ENCODE measurements around the gene ST6GALNAC6.
A peak's percentile ranks its signal among the peaks of the same experiment; 100 is the strongest.
"Not testable (repeated sequence)": the region's sequence is repeated elsewhere in the genome, so short reads cannot be mapped to it uniquely, and the experiment has no call there.

The ST6GALNAC6 gene

DNA sequence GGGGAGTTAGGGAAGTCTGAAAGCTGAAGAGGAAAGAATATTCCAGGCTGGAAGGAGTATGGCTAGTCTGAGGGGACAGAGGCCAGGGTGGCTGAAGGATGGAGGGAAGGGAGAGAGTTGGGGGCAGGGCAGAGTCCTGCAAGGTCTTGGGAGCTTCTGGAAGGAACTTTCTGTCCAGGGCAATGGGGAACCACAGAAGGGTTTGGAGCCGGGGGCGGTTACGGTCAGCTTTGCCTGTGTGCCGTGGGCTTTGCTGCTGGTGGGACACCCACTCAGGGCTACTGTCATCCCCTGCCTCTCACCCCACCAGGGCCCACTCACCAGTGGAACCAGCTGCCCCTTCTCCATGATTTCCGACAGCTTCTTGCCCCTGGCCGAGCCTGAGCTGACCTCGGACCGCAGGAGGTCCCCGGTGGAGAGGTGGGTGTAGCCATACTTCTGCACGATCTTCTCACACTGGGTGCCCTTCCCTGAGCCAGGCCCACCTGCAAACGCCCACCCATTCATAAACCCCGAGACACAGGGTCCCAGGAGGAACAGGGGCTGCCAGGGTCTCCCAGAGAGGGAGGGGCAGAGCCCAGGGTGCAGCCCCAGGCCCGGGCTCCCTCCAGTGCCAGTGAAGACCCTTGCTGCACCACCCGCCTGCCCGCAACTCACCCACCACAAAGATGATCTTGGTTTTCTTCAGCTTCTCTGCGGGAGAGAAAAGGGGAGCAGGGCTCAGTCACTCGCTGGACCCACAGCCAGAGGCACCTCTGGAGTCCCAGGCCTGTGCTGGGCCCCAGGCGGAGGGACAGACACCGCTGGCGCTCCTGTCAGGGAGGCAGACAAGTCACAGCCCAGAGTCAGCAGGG is 26.8 kb downstream of the ST6GALNAC6 start:
- no peak for DNase-seq

DNA sequence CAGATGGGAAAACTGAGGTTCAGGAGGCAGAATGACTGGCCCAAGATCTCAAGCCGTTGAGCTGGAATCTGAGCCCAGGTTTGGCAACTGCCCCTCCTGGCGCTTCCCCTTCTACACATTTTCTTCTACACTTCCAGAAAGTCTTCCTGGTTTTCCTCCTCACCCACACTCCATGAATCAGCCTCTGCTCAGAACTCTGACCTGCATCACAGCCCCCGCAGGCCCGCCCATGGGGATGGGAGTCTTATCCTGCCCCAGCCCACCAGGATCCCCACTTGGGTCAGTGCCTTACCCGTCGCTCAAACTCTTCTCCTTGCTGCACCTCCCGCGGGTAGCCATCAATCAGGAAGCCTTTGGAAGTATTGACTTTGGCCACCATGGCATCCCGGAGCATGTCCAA is 27.9 kb downstream of the ST6GALNAC6 start:
- no peak for DNase-seq

DNA sequence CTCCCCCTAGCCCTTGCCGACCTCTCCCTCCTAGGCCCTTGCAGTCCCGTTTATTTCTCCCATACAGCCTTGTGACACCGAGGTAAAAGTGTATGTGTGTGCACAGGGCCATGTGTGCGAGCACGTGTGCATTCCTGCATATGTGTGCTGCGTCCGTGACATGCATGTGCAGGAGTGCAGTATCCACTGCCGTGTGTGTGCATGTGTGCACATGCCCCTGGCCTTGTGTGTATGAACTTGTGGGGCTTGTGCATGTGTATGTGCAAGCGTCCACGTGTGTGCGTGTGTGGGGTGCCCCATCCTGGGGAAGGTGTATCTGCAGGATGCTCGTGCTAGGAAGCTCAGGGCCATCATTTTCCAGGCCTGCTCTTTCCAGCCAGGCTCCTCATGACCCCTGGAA is 28.5 kb downstream of the ST6GALNAC6 start:
- no peak for DNase-seq

- DNase-seq: not testable (repeated sequence)
Measured at GRCh38 chr9:127870153-127870491, 29.3 kb downstream of the ST6GALNAC6 start.

DNA sequence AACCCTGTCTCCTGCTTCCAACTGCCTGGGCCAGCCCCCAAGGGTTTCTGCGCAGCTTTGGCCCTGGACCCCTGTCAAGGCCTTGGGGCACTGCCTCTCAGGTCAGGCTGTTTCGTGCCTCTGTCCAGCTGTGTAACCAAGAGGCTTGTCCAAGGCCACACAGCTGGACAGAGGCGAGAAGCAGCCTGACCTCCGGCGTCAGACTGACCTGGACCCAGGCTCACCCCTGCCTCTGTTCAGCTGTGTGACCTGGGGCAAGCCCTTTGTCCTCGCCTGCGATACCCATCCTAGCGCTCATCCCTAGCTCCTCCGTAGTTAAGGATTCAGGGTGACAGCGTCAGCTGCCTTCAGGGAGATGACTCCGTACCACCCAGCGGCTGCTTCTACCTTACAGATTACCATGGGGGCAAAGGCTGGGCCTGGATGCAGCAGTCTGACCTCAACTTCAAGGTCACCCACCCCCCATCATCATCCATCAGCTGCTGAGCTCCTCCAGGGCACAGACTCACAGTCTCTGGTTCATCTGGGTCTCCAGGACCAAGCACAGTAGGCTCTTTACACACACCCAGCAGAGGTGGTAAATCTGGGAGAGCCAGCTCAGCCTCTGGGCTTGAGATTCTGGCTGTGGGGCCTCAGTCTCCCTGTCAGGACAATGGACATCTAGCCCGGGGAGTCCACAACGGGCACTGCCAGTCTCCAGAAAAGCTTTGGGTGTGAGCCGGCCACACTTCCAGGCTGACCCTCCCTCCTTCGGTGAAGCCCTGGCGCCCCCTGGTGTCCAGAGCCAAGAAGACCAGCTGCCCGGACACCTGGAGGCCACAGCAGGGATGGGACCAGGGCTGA is 29.9 kb downstream of the ST6GALNAC6 start:
- peak; percentile 82 to 84 for DNase-seq

- DNase-seq: no peak
Measured at GRCh38 chr9:127868278-127868902, 31.0 kb downstream of the ST6GALNAC6 start.

GRCh38 chr9:127867356-127868277 is 31.8 kb downstream of the ST6GALNAC6 start:
- no peak for DNase-seq

DNA sequence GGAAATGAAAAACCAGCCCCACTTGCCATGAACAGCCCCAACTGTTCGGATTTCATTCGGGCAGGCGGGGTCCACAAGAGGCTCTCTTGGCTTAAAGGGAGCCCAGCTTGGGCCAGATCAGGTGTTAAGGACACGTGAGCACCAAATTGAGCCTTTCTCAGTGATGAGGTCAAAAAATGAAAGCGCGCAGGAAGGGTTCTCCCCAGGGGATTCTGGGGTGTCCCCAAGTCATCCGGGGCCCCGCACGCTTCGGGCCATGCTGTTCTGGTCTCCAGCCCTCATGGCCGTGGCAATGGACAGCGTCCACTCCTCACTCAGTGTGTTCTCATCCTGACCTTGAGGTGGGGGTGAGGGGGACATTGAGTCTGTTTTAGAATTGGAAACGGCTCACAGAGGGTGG is 32.9 kb downstream of the ST6GALNAC6 start:
- peak in 1 of 2 donors; percentile 25 for DNase-seq

DNA sequence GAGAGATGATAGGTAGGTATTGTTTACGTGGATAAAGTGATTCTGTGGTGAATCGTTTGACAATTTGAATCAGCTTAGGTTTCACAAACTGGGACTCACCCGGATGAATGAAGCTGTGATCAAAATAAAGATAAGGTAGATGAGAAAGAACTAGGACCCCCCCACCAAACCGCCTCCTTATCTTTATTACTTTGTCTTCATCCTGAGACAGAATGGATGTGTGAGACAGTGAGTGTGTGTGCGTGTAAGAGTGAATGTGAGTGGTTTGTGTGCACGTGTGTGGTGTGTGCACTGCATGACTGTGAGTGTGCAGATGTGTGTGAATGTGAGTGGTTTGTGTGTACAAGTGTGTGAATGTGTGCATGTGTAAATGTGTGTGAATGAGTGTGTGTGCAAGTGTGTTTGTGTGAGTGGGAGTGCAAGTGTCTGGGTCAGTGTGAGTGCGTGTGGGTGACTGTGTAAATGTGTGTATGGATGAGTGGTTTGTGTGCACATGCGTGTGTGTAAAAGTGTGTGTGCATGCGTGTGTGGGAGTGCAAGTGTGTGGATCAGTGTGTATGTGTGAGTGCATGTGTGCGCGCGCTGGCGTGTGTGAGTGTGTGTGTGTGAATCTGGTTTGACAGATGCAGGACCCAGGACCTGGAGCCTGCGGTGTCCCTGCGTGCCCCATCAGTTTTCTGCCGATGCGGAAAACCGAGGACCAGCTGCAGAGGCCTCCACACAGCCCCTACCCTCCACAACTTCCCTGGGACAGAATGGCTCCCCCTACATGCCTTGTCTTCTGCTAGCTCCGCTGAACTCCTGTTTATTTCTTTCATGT is 33.5 kb downstream of the ST6GALNAC6 start:
- peak in 1 of 2 donors; percentile 25 for DNase-seq

DNA sequence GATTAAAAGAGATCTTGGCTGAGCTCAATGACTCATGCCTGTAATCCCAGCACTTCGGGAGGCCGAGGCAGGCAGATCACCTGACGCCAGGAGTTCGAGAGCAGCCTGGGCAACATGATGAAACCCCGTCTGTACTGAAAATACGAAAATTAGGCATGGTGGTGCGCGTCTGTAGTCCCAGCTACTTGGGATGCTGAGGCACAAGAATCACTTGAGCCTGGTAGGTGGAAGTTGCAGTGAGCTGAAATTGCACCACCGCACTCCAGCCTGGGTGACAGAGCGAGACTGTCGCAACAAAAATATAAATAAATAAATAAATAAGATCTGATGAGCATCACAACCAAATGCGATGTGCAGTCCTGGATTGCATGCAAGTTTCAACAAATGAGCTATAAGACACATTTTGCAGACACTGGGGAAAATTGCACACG is 36.2 kb downstream of the ST6GALNAC6 start:
- DNase-seq: peak in 1 of 2 donors; percentile 41

- peak; percentile 63 to 80 for DNase-seq
Measured at GRCh38 chr9:127862075-127863011, 37.1 kb downstream of the ST6GALNAC6 start.

DNA sequence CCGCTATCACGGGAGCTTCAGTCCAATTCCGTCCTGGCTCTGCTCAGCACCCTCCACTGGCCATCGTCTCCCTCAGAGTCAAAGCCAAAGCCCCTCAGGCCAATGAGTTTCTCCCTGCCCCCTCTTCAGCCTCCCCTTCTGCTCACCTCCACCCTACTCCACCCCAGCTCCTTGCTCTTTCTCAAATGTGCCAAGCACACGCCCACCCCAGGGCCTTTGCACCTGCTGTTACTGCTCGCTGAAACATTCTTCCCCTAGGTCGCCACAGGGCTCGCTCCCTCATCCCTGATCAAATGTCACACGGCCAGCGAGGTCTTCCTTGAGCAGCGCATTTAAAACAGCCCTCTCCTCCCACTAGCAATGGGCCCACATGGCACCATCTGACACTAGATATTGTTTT is 38.6 kb downstream of the ST6GALNAC6 start:
- DNase-seq: no peak

DNA sequence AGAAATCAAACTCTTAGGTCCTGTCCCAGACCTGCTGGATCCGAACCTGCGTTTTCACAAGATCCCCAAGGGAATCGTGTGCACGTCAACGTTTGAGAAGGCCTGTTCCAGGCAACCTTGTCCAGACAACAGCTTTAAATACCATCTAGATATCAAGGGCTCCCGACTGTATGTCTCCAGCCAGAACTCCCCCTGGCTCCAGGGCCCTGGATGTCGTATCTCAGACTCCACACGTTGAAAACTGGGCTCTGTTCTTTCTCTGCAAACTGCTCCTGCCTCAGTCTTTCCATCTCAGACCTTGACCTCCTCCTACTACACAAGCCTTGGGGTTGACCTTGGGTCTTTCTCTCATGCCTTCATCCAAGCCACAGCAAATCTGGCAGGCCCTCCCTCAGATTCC is 39.1 kb downstream of the ST6GALNAC6 start:
- no peak for DNase-seq

- DNase-seq: no peak
Measured at GRCh38 chr9:127858041-127858512, 41.3 kb downstream of the ST6GALNAC6 start.

GRCh38 chr9:127857278-127857677 is 42.1 kb downstream of the ST6GALNAC6 start:
- no peak for DNase-seq

- no peak for DNase-seq
Measured at GRCh38 chr9:127856729-127857116, 42.7 kb downstream of the ST6GALNAC6 start.

DNA sequence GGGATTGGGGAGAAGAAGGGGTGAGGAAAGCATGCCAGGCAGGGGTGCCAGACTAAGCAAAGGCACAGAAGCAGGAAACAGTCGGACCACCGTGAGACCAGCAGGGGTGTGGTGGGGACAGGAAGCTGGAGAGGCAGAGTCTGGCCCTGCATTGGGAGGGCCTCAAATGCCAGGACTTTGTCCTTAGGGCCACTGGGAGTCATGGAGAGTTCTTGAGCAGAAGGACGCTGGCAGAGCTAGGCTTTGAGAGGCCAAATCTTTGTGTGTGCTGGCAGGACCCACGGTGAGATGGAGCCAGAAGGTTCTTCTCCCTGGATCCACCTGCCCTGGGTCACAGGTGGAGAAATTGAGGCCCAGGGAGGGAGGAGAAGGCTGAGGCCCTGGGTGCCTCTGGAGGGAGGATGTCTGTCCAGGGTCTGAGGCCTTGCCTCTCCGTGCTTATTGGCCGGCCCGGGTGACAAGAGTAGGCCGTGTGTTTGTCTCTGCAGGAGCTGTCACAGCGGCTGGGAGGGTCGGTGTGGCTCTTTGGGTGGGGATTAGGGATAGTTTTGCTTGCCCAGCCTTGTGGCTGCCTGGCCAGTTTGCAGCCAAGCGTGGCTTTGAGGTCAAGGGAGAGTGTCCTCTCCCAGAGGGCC is 43.2 kb downstream of the ST6GALNAC6 start:
- DNase-seq: no peak

DNA sequence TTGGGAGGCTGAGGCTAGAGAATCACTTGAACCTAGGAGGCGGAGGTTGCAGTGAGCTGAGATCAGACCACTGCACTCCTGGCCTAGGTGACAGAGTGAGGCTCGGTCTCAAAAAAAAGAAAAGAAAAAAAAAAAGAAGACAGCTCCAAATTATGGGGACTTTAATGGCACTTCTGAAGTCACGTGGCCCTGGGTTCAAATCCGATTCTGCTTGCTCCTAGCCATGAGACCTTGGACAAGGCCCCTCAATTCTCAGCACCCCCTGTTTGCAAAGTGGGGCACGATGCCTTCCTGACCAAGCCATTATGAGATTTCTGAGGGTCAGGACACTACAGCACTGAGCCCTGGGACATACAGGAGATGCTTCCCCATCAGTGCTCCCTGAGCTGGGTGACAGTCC is 43.9 kb downstream of the ST6GALNAC6 start:
- no peak for DNase-seq

GRCh38 chr9:127854960-127855359 is 44.4 kb downstream of the ST6GALNAC6 start:
- no peak for DNase-seq

Data from CD4-positive, alpha-beta T cell treated with Interleukin-4 for 1 hour (primary cell).